OCI-M2 (cell line): ENCODE data around the gene NELFA.
"Not testable (repeated sequence)": the region's sequence is repeated elsewhere in the genome, so short reads cannot be mapped to it uniquely, and the experiment has no call there.

Source experiments
- DNase-seq: peaks from one replicate; lab custom pipeline; 2025; ENCODE audit not compliant: unreplicated experiment; lab: John Stamatoyannopoulos, UW

The NELFA gene

DNA sequence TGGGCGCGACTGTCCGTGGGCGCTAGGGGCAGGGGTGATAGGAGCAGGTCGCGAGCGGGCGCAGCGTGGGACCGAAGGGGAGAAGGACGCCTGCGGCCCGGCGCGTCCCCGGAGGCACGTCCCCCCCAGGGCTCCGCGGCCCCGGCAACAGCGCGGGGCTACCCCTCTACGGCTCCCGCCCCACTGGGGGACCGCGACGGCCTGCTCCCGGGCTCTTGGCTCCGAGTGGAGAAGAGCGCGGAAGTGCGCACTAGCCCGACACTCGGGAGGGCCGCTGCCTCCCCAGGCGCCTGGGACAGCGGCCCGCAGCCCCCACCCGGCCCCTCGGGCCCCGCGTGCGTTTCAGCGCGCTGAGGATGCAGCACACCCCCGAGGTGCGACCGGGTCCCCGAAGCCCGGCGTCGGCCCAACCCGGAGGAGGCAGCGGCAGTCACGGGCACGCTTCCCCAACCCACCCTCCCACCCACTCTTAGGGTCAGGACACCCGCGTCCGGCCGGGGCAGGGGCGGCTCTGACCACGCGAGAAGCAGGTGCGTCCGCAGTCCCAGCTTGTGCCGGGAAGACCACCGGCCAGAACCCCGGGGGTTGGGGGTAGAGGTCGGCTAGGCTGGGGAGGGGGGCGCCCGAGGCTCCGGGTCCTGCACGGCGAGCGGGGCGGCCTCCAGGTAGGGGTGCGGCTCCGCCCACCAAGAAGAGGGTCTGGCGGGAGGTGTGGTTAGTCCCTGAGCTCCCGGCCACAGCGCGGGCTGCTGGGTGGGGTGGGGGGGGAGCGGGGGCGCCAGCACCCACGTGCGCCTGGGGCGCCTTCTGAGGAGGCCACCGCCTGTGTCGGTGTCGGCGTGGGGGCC, 31.8 kb upstream of the NELFA start:
- DNase-seq, result no peak

DNA sequence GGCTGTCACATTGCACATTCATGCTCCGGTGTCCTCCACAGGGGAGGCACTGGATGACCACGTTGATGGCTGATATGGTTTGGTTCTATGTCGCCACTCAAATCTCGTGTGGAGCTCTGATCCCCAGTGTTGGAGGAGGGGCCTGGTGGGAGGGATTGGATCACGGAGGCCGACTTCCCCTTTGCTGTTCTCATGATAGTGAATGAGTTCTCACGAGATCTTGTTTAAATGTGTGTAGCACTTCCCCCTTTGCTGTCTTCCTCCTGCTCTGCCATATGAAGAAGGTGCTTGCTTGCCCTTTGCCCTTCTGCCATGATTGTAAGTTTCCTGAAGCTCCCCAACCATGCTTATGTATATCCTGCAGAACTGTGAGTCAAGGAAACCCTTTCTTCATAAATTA, 28.1 kb upstream of the NELFA start:
- DNase-seq, result peak; percentile 18

DNA sequence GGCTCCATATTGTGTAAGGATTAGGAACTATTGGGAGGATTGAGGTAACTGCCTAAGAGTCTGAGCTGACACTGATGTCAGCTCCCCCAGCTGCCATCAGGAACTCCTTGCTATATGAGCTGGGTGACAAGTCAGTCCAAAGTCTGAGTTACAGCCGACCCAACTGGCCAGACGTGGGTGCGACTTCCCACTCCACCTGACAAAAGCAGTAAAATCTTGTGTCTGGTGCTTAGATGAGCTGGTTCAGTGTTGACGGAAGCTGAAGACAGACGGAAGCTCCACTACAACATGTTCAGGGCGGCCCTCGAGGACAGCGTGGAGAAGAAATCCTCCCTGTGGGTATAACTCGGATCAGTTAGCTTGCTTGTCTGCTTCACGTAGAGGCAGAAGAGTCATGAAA, 27.6 kb upstream of the NELFA start:
- no peak for DNase-seq

DNA sequence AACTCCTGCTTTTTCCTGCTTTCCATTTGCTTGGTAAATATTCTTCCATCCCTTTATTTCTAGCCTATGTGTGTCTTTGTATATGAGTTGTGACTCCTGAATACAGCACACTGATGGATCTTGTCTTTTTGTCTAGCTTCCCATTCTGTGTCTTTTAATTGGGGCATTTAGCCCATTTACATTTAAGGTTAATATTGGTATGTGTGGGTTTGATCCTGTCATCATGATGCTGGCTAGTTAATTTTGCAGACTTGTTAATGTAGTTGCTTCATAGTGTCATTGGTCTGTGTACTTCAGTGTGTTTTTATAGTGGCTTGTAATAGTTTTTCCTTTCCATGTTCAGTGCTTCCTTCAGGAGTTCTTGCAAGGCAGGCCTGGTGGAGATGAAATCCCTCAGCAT, 22.4 kb upstream of the NELFA start:
- DNase-seq, result not testable (repeated sequence)

- not testable (repeated sequence) for DNase-seq
Observed at GRCh38 chr4:2027120-2027519, 18.3 kb upstream of the NELFA start.

DNA sequence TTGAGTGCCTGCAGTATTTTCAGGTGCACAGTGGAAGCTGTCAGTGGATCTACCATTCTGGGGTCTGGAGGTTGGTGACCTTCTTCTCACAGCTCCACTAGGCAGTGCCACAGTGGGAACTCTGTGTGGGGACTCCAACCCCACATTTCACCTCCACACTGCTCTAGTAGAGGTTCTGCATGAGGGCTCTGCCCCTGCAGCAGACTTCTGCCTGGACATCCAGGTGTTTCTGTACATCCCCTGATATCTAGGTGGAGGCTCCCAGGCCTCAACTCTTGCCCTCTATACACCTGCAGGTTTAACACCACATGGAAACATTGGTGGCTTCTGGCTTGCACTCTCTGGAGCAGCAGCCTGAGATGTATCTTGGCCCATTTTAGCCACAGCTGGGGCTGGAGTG, 17.0 kb upstream of the NELFA start:
- DNase-seq, result no peak

- no peak for DNase-seq
Observed at GRCh38 chr4:2024683-2025082, 15.9 kb upstream of the NELFA start.

GRCh38 chr4:2021358-2022018, 12.7 kb upstream of the NELFA start:
- peak; percentile 20 for DNase-seq

DNA sequence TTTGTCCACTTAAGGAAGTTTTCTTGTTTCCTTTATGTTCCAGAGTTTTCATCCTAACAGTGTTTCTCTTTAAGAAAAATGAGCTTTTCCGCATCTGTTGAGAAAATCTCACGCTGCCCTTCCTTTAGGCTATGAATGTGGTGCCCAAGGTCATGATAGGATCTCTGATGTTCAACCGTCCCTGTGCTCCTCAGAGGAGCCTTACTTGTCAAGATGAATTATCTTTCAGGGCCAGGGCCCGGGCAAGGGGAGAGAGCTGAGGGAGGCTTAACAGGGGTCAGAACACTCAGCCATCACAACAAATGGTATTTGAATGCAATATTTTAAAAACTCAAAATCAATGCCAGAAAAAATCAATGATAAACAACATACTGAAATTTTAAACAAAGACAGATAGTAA, 6.2 kb upstream of the NELFA start:
- no peak for DNase-seq

DNA sequence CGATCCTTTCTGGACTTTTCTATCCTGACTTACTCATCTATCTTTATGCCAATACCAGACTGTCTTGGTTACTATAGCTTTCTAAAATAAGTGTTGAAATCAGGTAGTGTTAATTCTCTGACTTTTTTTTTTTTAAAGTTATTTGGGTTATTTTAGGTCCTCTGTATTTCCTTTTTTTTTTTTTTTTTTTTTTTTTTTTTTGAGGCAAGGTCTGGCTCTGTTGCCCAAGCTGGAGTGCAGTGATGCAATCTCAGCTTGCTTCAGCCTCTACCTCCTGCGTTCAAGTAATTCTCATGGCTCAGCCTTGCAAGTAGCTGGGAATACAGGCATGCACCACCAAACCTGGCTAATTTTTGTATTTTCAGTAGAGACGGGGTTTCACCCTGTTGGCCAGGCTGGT, 2.8 kb upstream of the NELFA start:
- DNase-seq, result no peak

DNA sequence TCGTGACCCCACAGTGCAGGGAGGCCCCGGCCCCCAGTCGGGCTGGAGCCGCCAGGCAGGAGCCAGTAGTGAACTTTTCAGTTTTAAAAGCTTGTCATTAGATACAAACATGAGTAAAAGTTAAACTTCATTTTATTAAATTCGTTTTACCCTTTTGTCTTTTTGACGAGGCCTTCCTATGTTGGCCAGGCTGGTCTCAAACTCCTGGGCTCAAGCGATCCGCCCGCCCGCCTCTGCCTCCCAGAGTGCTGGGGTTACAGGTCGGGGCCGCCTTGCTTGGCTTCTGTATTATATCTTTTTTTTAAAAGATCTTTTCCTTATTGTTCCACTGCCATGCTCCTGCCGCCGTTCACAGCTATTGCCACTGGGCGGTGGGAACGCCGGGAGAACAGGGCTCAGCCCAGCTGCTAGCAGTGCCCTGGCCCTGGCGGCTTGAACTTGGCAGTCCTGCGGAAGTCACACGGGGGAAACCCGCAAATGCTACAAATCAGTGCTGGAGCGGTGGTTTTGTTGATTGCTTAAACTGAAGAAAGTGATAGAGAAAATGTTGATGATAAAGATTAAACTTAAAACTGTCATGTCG, 968 bp upstream of the NELFA start:
- DNase-seq, result no peak

GRCh38 chr4:2008671-2008920, 178 bp downstream of the NELFA start:
- DNase-seq, result no peak

- no peak for DNase-seq
Observed at GRCh38 chr4:2007804-2008670, 737 bp downstream of the NELFA start.

DNA sequence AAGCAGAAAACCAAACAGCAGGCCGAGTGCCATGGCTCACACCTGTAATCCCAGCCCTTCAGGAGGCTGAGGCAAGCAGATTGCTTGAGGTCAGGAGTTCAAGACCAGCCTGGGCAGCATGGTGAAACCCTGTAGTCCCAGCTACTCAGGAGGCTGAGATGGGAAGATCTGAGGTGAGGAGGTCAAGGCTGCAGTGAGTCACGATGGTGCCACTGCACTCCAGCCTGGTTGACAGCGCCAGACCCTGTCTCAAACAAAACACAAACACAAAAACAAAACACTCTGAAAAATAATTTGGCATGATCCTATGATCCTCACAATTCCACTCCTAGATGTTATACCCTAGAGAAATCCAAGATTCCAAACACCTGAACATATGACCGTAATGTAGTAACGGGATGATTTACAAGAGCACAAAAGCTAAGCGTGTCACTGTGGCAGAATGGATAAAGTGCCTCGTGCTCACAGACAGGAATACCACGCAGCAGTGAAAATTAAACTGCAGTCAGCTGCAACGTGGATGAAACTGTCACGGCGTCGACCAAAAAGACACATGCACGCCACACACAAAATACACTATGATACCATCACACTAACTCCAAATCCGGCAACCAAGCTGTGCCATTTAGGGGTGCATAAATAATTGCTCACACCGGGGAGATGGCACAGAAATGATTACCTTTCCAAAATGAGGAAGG, 1.7 kb downstream of the NELFA start:
- no peak for DNase-seq

DNA sequence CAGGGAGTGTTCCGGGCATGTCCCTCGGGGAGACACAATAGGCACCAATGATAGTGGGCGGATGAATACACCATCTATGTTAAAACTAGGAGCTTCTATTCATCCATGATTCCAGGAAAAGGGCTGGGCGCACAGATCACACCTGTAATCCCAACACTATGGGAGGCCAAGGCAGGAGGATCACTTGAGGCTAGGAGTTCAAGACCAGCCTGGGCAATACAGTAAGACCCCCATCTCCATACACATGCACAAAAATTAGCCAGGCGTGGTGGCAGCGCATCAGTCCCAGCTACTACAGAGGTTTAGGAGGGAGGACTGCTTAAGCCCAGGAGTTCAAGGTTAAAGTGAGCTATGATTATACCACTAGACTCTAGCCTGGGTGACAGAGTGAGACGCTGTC, 2.4 kb downstream of the NELFA start:
- DNase-seq, result no peak

DNA sequence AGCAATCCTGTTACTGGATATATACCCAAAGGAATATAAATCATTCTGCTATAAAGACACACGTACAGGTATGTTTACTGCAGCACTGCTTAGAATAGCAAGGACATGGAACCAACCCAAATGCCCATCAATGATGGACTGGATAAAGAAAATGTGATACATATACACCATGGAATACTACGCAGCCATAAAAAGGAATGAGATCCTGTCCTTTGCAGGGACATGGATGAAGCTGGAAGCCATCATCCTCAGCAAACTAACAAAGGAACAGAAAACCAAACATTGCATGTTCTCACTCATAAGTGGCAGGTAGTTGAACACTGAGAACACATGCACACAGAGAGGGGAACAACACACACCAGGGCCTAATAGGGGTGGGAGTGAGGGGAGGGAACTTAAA, 5.4 kb downstream of the NELFA start:
- DNase-seq, result not testable (repeated sequence)

DNA sequence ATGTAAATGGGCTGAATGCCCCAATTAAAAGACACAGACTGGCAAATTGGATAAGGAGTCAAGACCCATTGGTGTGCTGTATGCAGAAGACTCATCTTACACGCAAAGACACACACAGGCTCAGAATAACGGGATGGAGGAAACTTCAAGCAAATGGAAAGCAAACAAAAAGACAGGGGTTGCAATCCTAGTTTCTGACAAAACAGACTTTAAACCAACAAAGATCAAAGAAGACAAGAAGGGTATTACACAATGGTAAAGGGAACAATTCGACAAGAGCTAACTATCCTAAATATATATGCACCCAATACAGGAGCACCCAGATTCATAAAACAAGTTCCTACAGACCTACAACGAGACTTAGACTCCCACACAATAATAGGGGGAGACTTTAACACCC, 9.5 kb downstream of the NELFA start:
- DNase-seq, result not testable (repeated sequence)

DNA sequence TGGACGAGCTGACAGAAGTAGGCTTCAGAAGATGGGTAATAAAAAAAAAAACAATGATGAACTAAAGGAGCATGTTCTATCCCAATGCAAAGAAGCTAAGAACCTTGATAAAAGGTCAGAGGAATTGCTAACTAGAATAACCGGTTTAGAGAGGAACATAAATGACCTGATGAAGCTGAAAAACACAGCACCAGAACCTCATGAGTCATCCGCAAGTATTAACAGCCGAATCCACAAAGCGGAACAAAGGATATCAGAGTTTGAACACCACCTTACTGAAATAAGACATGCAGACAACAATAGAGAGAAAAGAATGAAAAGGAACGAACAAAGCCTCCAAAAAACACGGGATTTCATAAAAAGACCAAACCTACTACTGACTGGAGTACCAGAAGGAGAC, 10.5 kb downstream of the NELFA start:
- no peak for DNase-seq

DNA sequence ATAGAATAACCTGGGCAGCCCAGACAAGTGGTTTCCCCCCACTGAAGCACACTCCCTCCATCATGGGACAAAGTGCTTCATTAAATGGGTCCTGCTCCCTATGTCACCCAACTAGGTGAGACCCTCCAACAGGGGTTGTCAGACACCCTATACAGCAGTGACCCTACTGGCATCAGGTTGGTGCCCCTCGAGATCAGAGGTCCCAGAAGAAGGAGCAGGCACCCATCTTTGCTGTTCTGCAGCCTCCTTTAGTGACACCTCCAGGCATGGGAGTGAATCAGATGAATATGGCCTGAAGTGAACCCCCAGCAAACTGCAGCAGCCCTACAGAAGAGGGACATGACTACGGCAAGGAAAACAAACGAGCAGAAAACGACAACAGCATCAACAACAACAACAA, 11.1 kb downstream of the NELFA start:
- no peak for DNase-seq

DNA sequence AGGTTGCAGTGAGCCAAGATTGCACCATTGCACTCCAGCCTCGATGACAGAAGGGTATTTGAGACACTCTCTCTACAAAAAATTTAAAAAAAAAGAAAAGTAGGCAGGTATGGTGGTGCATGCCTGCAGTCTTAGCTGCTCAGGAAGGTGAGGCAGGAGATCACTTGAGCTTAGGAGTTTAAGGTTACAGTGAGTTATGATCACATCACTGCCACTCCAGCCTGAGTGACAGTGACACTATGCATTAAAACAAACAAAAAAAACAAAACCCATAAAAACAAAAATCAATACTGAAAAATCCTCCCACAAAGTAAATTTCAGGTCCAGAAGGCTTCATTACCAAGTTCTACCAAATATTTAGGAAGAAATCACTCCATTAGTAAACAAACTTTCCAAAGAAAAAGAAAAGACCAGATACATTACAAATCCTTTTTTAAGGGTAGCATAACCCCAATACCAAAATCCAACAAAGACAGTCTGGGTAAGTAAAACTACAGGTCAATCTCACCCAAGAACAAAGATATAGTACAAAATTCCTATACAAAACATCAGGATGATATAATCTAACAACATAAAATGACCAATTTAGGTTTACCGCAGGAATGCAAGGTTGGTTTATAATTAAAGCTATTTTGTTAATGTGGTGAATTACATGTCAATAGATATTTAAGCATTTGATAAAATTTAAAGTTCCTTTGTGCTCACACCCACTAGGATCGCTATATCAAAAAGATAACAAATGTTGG, 11.7 kb downstream of the NELFA start:
- no peak for DNase-seq
